NCI-H82 treated with DMSO at 0.1 percent for 48 hours (cell line): ENCODE results near the gene LSG1.
"Not testable (repeated sequence)": the region's sequence is repeated elsewhere in the genome, so short reads cannot be mapped to it uniquely, and the experiment has no call there.

Experiments used
- DNase-seq: peaks from one replicate; lab custom pipeline; 2025; ENCODE audit not compliant: unreplicated experiment; lab: John Stamatoyannopoulos, UW

Gene LSG1

DNA sequence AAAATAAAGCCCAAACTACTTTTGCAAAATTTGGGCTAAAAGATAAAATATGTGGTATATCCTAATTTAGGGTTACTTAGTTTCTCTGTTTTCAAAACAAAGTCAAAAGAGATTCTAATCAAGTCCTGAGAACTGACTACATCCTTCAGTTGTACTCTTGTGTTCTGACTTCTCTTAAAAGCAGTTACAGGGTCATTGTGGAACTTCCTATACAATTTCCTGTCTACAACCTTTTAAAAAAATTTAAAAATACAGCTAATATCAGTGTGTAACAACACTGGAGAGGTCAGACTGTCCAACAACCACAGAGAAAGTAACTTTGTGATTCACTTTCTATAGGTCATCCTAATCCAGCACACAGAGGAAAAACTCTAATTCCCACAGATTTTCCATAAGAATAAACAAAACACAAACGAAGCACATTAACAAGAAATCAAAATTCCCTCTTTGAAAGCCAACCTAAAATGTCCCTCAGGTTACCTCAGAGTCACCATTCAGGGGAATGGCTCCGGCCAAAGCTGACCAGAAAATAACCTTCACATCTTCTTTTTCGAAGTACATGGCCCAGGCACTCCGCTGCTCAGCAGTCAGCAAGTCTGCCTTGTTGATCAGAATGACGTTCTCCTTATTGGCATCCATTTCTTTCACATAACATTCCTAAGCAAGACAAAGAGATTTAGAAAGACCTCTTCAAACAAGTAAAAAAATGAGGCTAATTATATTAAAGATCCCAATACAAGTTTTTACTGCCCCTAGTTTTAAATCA, 13.3 kb downstream of the LSG1 start:
- no peak for DNase-seq

DNA sequence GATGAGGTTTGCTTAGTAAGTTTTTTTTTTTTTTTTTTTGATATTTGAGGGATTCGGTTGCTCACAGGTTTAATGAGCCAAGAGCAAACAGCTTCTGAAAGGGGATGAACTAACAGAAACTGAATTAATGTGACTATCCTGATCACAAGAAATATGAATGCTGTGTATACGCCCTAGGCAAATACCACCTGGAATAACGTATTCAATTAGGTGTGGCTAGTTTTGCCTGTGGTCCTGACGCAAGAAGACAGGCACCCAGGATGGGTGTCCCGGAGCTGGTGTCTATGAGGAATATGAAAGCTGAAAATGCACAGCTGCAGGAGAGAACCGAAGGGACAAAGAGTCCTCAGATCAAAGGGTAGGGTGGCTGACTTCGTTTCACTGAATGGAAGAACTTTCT, 14.6 kb downstream of the LSG1 start:
- DNase-seq, result no peak

DNA sequence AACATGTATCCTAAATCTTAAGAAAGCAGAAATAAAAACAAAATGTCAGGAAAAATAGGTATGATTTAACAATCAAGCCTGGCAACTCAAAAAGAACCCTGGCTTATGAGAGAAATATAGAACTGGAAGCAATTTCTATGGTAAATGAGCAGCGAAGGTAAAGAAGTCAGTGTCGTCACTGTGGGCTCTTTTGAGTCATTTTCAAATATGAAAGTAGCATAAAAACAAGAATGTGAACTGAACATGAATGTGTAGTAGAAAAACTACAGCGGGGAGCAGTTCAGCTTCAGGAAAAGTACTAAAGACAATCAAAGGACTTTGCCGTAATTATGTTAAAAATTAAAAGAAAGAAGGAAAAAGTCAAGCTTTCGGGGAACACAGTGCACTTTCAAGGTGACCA, 17.5 kb downstream of the LSG1 start:
- no peak for DNase-seq

DNA sequence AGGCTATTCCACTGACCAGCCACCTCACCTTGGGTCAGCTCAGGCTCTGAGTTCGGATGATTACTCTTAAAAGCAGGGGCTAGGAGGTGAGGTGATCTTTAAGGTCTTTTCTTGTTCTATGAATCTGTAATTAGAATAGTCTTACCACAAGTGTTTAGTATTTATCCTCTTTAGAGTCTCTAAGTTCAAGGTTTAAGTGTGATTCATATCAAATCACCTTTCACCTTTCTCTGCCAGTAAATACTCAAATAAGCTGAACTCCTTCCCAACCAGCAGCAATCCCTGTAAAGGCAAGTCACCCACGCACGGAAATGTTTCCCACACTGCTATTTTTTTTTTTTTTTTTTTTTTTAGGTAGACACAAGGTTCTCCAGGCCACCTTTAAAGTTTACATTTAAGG, 24.2 kb downstream of the LSG1 start:
- no peak for DNase-seq

DNA sequence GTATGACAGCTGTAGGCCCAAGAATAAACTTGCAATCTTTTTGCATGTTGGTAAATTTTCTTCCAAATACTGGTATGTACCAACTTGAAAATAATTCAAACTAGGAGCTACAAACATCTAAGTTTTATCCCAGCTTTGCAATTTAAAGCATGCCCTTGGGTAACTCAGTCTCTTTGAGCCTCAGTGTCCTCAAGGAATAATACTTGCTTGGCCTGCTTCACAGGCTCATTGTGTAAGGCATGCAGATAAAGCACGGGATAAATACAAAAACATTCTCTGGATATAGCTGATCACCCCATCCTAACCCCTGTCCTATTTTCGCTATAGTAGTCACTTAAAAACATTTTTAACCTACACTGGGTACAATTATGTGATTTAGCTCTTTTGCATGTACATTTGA, 29.2 kb downstream of the LSG1 start:
- DNase-seq, result no peak

DNA sequence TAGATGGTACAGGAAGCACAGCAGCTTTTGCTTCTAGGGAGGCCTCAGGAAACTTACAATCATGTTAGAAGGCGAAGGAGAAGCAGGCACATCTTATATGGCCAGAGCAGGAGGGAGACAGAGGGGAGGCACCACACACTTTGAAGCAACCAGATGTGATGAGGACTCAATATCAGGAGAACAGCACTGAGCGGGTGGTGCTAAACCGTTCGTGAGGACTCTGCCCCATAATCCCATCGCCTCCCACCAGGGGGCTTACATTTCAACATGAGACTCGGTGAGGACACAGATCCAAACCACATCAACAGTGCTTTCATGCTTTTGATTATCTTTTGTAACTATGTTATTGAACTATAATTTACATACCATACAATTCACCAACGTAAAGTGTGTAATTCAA, 31.2 kb downstream of the LSG1 start:
- DNase-seq, result no peak

DNA sequence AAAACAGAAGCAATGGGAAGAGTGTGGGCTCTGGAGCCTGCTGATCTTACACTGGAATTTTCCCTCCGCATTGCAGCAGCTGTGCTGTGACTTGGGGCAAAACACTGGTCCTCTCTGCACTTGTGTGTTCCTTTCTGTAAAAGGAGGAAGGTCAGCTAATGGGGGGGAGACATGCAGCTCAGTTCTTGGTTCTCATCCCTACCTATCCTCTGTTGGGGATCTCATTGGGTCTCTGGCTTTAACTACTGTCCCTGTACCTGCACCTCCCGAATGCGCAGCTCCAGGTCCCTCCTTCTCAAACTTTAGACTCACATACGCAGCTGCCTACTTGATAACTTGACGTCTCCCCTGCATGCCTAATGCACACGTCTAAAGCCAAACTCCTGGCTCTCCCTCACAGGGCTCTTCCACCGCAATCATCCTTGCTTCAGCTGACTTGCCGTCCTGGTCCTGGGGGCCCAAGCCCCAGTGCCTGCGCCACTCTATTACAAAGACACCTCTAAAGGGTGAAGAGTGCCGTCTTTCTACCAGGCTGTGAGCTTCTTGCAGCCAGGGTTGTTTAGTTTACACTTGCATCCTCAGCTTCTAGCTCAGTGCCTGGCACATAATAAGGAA, 32.9 kb downstream of the LSG1 start:
- DNase-seq, result no peak

DNA sequence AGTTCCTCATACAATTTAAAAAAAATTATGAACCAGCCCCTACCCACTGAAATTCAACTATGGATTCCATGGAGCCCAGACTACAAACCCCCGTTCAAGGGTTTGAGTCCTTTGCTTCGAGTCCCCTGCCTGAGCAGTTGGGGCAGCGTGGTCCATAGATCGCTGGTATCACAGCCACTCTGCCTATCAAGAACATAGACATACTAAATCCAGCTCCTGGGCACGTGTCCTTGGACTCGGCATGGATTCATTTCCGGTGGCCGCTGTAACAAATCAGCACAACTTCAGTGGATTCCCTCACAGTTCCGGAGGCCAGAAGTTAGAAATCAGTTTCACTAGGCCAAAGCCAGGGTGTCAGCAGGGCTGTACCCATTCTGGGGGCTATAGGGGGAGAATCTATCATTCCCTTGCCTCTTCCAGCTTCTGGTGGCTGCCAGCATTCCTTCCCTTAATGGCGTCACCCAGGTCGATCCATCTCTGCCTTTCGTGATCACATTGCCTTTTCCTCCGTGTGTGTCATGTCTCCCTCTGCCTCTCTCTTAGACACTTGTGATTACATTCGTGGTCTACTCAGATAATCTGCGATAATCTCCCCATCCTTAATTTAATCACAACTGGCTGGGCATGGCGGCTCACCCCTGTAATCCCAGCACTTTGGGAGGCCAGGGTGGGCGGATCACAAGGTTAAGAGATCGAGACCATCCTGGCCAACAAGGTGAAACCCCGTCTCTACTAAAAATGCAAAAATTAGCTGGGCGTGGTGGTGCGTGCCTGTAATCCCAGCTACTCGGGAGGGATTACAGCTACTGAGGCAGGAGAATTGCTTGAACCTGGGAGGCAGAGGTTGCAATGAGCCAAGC, 34.2 kb downstream of the LSG1 start:
- DNase-seq, result no peak

DNA sequence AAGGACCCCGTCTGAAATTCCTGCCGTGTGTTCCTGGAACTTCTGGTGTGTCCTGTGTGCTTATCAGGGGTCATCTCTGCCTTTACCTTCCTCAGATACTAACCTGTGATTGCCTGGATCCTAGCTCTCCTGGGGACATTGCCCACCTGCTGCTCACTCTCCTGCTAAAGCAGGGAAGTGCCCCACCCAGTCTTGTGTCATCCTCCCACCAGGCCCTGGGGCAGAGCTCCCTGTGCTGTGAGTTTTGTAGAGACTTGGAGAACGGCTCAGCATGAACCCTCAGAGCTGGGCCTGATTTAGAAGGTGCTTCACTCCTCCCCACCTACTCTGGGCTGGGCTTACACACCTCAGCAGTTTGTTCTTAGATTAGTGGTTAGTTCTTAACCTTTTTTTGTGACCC, 34.9 kb downstream of the LSG1 start:
- no peak for DNase-seq

DNA sequence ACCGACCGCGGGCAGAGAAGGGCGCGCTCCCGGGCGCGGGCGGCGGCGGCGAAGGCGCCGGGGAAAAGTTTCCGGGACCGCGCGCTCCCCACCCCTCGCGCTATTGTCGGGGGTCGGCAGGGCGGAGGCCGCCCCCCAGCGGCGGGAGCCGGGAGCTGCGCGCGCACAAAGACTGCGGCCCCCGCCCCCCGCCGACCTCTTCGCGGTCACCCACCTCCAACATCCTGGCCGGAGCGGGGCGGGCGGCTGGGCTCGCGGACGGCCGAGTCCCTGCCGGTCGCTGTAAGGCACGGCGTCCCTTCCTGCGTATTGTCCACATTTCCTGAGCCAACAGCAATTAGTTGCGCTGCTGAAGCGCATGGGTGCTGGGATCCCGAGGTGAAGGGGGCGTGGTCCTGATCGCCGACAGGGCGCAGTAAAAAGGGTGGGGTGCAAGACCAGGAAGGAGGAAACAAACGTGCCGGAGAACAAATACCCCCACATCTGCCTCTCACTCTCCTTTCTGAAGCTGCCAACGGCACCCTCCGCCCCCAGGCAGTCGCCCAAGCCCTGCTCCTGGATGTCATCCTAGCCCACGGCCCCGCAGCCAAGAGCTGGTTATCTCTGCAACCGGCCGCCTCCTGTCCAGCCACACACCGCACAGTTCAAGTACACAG, 38.5 kb downstream of the LSG1 start, which contains the start of gene TMEM44:
TSS of gene TMEM44 (minus strand) at position 71 of the 656 bp plus-strand sequence. CDS start 204 bp downstream, outside the sequence.
- DNase-seq, result peak; percentile 56

DNA sequence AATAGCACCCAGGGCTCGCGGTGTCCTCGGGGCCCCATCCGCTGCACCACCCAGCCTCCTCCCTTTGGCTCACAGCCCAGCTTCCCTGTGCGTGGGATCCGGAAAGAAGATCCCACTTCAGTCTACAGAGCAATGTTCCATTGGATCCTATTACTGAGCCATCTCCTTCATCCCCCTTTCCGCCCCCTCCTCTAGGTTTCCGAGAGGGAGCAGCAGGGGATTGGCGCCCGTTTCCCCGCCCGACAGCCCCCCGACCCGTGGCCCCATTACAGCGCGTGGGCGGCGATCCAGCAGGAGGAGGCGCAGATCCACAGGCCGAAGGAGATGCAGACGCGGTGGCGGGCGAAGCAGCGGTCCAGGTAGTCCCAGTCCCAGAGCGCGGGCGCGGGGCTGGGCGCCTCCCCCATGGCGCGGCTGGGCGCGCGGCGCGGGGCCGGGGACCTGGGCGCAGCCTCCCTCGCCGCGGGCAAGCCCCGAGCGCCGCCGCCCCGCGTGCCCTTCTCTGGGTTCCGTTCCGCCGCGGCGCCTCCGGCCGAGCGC, 39.1 kb downstream of the LSG1 start:
- DNase-seq, result peak; percentile 27

DNA sequence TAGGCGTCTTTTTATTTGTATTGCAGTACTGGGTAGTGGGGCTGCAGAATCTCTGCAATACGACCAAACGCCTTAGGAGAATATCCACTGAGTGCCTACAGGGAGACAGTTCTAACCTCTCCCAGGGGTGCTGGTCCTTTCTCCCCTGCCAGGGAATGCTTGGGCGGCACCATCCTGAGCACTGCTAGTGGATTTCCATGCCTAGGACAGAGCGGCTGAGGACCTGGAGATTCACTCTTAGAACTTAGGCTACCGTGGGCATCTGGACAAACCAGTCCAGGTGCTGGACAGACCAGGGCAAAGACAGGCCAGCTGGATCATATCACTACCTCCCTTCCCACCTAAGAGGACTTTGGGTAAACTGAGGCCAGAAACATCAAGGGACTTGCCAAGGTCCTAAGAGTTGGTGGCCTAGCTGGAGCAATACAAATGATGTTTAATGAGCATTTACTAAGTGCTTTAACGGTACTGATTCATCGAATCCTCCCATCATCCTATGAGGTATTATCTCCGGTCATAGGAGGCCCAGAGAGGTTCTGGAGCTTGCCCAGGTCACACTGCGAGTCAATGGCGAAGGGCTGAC, 39.7 kb downstream of the LSG1 start:
- DNase-seq, result no peak

DNA sequence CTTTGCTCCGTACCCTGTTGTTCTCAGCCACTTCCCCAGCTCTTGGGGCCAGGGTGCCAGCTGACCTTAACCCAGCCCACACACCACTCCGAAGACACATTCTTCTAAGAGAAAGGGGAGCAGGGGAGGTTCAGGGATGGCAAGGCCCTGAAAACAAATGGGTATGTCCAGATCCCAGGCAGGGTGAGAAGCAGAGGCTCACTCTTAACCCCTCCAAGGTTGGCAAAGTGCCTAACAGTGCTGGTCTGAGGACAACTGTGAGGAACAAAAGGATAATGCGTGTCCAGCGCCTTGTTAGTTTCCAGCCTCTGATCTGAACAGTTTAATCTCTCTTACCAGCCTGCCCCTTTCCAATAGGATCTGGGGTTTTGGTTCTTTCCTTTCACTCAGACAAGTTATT, 40.3 kb downstream of the LSG1 start:
- no peak for DNase-seq

DNA sequence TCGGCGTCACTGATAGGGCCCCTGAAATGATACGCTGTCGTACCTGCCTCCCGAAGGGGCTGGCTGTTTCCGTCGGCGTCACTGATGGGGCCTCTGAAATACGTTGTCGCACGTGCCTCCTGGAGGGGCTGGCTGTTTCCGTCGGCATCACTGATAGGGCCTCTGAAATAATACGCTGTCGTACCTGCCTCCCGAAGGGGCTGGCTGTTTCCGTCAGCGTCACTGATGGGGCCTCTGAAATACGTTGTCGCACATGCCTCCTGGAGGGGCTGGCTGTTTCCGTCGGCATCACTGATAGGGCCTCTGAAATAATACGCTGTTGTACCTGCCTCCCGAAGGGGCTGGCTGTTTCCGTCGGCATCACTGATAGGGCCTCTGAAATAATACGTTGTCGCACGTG, 41.3 kb downstream of the LSG1 start:
- DNase-seq, result not testable (repeated sequence)

DNA sequence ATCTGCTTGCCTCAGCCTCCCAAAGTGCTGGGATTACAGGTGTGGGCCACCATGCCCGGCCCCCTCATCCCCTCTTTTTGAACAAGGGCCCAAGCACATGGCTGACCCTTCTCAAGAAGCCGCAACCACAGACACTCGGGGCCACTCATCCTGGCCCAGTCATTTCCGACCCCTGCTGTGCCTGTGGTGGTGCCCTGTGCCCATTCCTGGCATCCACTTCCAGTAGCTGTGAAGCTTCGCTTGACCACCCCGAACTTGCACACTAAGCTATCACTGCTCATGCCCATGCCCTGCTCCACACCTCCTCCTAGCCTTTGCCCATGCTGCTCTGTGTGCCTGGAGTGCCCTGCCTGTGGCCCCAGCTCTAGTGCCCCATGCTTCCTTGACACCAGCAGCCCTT, 47.0 kb downstream of the LSG1 start:
- no peak for DNase-seq

DNA sequence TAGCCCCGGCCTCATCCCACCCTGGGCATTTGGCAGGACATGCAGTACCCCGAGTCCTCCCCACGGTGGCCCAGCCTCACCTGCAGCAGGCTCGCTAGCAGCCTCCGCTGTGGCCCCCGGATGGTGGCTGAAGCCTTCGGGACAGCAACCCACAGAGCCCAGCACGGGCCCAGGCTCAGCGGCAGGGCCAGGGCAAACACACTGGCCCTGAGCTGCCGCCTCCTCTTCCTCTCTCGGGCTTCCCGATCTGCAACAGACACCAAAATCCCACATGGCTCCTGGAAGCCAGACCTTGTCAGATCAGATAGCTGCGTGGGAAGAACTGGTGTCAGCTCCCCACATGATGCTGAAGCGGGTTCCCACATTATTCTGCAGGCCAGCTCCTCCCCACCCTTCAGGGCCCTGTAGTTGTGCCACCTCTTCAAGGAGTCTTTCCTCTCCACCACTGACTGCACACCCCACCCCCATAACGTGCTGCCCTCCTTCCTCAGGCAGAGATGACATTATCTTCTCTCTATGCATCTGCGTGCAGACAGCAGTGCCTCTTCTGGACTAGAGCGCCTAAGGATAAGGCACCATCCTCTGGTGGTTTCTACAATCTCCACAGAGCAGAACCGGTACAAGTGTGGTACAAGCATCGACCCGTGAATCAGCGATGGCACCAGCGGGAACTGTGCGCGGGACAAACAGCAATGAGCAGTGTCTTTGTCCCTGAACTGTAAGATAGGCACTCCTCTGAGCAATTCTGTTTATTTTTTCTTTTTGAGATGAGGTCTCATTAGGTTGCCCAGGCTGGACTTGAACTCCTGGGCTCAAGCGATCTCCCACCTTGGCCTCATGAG, 48.3 kb downstream of the LSG1 start:
- DNase-seq, result no peak

DNA sequence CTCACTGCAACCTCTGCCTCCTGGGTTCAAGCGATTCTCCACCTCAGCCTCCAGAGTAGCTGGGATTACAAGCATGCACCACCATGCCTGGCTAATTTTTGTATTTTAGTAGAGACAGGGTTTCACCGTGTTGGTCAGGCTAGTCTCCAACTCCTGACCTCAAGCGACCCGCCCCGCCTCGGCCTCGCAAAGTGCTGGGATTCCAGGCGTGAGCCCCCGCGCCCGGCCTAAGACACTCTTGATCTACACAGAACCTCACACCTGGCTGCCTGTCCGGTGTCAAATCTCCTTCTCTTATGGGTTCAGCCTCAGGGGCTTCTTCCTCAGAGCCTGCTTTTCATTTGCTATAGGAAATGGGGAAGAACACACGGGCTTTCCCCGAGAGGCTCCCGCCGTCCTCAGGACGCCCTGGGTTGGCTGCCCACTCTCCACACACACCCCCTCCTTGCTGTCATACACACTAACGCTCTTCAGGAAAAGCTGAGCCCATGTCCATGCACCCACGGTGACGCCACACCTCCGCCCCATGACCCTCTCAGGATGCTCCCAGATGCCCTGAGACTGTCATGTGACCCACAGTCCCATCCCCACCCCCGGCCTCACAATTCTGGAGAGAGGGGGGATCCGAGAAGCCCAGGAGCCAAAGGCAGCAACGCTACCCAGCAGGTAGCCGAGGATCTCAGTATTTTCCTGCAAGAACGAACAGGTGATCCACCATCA, 49.2 kb downstream of the LSG1 start:
- no peak for DNase-seq

DNA sequence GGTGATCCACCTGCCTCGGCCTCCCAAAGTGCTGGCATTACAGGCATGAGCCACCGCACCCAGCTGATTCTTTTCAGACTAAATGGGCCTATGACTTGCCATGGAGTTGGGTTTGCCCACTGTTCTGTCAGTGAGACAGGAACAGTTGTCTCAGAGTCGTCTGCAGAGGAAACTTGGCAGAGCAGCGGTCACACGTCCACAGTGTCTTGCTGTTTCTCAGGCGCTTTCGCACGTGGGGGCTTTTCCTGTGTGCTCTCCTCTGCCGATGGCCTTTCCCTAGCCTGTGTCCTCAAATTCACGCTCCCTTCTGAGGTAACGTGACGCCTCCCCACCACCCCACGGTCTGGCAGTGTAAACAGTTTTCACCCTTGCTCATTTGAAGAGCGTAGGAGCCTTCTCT, 50.0 kb downstream of the LSG1 start:
- no peak for DNase-seq

DNA sequence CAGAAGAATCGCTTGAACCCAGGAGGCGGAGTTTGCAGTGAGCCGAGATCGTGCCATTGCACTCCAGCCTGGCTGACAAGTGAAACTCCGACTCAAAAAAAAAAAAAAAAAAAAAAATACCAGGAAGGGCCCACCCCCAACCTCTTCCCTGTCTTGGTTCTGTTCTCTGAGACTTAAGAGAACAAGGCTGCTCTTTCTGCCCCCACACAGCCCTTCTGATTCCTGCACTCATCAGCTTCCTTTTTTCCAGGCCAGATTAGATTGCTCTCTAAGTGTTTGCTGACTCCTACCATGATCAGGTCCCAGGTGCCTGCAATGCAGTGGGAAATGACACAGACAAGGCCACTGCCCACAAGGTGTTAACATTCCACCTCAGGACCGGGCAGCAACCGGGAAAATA, 51.8 kb downstream of the LSG1 start:
- DNase-seq, result no peak
